Mesothelial cell of epicardium (in vitro differentiated cells): Measurements from ENCODE around the gene ACY1. TPM values are rescaled to one million over a fixed set of nuclear protein-coding genes. Genes with fewer than 3 reads are reported as not detected.
A peak's percentile ranks its signal among the peaks of the same experiment; 100 is the strongest.

ENCODE experiments used
- DNase-seq, 2 experiments: peaks; one replicate each; pipeline ENCODE4 v3.0.0; 2021; ENCODE audit warnings: low spot score in 2 of 2; ENCODE audit not compliant: unreplicated experiment in 2 of 2
- H3K27ac Mint-ChIP-seq: 2 replicates; pipeline ENCODE4 v1.8.0; 2021; ENCODE audit warnings: mixed read lengths
- H3K27me3 Mint-ChIP-seq: 2 replicates; pipeline ENCODE4 v1.8.0; 2021; ENCODE audit warnings: low read depth, mixed read lengths
- H3K36me3 Mint-ChIP-seq: 2 replicates; pipeline ENCODE4 v1.8.0; 2021; ENCODE audit warnings: mixed read lengths
- H3K4me1 Mint-ChIP-seq: 2 replicates; pipeline ENCODE4 v1.8.0; 2021; ENCODE audit warnings: mixed read lengths
- H3K4me3 Mint-ChIP-seq: 2 replicates; pipeline ENCODE4 v1.8.0; 2021; ENCODE audit warnings: mild to moderate bottlenecking, moderate library complexity, mixed read lengths
- H3K9me3 Mint-ChIP-seq: 2 replicates; pipeline ENCODE4 v1.8.0; 2021; ENCODE audit warnings: mixed read lengths
- CTCF ChIP-seq: fragments of 200-600 bp; sonication (generic); IDR thresholded peaks from one replicate; pipeline ENCODE4 v1.5.0; 2021; ENCODE audit warnings: antibody characterized with exemption; ENCODE audit not compliant: unreplicated experiment
- total RNA-seq: library from RNA; stranded (reverse); gene quantifications from 3 replicates; pipeline ENCODE4 v1.2.1, GENCODE V29; 2021

Gene ACY1
- total RNA-seq, 1 donor from 2014 or later, result 47.8 TPM

DNA sequence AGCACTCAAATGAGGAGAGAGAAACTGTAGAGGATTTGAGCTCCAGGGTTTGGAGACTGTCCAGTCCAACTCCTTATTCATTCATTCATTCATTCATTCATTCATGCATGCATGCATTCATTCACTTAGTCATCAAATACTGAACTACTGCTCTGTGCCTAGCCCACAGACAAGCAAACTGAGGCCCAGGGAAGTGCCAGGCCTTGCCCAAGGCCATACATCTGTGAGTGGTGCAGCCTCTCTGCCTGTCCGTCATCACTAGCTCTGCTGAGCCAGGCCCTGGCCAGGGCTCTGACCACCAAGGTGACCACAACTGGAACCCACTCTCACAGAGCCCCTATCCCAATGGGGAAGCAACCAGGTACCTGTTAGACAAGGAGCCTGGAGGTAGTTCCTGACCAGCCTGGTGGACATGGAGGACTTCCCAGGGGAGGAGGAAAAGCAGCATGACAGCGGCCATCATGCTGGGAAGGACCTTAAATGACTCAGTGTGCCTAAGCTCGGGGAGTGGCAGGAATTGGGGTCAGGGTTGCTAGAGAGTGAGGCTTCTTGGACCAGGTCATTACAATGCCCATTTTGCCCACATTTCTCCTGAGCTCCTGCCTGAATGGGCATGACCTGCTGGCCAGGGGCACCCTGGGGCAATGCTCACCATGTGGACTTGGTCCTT is 39.9 kb downstream of the ACY1 start:
- Mint-ChIP-seq H3K4me3 (no peak overlapping the region), H3K27ac (no peak overlapping the region), H3K4me1 (peaks cover 40% of the 10 kb centered on the region), H3K9me3 (no peaks in the 10 kb centered on the region), H3K36me3 (no peaks in the 10 kb centered on the region), H3K27me3 (no peaks in the 10 kb centered on the region)
- no peak for DNase-seq
- TF ChIP-seq CTCF, result no peak

DNA sequence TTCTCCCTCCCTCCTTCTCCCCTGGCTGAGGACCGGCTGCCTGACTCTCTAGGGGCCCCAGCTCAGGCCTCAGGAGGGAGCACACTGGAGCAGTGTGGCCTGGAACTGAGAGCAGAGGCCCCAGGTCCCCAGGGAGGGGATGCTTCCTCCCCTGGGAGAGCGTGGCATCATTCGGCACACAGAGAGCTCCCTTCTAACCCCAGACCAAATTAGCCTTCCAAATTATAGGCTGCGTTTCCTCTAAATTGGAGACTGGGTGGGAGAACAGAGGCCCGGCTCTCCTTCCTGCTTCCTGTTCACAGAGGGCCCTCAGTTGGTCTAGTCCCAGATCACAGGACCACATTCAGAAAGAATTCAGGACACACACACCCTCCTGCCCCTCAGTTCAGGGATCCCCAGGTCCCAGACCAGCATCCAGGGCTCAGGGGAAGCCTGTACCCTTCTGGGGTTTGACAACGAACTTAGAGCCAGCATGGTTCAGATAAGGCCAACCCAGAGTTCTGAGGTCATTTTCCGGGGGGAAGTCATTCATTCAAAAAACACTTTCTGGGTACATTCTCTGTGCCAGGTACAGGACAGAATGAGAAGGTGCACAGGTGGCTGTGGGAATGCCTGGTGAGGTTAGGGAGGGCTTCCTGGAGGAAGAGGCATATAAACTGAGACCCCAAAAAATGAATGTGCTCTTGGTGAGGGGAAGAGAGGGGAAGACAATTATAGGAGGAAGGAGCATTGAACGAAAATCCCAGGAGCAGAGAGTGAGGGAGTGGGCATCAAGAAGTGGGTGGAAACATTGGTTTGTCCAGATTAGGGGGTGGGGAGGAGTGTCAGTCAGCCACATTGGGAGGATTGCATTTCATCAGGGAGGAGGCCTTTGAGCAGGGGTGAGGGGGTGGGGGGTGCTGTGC is 40.8 kb downstream of the ACY1 start:
- Mint-ChIP-seq H3K27ac (peak overlapping the region; percentile 43), H3K36me3 (no peaks in the 10 kb centered on the region), H3K4me3 (no peak overlapping the region), H3K4me1 (peaks cover 43% of the 10 kb centered on the region), H3K27me3 (no peaks in the 10 kb centered on the region), H3K9me3 (no peaks in the 10 kb centered on the region)
- no peak for DNase-seq
- TF ChIP-seq CTCF, result no peak

DNA sequence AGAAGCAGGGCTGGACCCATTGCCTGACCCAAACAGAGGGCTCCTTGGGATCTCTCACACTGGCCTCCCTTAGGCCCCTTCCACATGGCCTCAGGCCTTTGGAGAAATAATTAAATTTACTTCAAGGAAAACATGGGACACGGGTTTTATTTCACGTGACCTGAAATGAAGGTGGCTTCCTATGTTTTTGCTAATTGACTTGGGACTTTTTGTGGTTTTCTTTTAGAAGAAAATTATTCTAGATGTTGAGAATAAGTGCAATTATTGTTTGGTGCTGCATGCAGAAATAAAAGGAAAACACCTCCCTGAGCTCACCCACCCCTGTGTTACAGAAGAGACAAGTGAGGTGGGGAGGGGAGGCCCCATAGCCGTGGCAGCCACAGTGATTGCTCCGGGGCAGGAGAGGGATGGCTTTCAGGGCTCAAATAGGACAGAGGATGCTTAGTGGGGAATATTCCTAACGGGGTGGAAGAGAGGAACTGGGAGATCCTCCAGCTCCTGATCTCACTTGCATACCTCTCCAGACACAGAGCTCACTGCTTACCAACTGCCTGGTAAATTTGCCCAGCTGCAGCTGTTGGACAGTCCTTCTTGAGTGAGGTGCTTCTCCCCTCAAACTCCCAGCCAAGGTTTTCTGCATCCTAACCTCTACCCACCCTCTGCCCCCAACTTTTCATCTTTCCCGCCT is 41.6 kb downstream of the ACY1 start:
- no peaks in the 10 kb centered on the region for H3K27me3 Mint-ChIP-seq
- H3K27ac Mint-ChIP-seq, result peak overlapping the region; percentile 59
- peaks cover 41% of the 10 kb centered on the region for H3K4me1 Mint-ChIP-seq
- no peak for TF ChIP-seq CTCF
- H3K4me3 Mint-ChIP-seq, result no peak overlapping the region
- no peaks in the 10 kb centered on the region for H3K36me3 Mint-ChIP-seq
- H3K9me3 Mint-ChIP-seq, result no peaks in the 10 kb centered on the region
- no peak for DNase-seq

GRCh38 chr3:52025453-52025852 is 42.1 kb downstream of the ACY1 start:
- no peaks in the 10 kb centered on the region for H3K36me3 Mint-ChIP-seq
- H3K4me3 Mint-ChIP-seq, result no peak overlapping the region
- DNase-seq, result no peak
- no peak overlapping the region for H3K27ac Mint-ChIP-seq
- TF ChIP-seq CTCF, result no peak
- no peaks in the 10 kb centered on the region for H3K27me3 Mint-ChIP-seq
- no peaks in the 10 kb centered on the region for H3K9me3 Mint-ChIP-seq
- peaks cover 45% of the 10 kb centered on the region for H3K4me1 Mint-ChIP-seq

- DNase-seq, result no peak
- H3K4me1 Mint-ChIP-seq, result peaks cover 46% of the 10 kb centered on the region
- H3K27ac Mint-ChIP-seq, result no peak overlapping the region
- no peaks in the 10 kb centered on the region for H3K9me3 Mint-ChIP-seq
- TF ChIP-seq CTCF, result no peak
- H3K4me3 Mint-ChIP-seq, result no peak overlapping the region
- no peaks in the 10 kb centered on the region for H3K36me3 Mint-ChIP-seq
- no peaks in the 10 kb centered on the region for H3K27me3 Mint-ChIP-seq
These were observed 42.7 kb downstream of the ACY1 start for GRCh38 chr3:52026041-52026440.
